ENCODE measurements around the gene COL9A3.

Gene COL9A3

DNA sequence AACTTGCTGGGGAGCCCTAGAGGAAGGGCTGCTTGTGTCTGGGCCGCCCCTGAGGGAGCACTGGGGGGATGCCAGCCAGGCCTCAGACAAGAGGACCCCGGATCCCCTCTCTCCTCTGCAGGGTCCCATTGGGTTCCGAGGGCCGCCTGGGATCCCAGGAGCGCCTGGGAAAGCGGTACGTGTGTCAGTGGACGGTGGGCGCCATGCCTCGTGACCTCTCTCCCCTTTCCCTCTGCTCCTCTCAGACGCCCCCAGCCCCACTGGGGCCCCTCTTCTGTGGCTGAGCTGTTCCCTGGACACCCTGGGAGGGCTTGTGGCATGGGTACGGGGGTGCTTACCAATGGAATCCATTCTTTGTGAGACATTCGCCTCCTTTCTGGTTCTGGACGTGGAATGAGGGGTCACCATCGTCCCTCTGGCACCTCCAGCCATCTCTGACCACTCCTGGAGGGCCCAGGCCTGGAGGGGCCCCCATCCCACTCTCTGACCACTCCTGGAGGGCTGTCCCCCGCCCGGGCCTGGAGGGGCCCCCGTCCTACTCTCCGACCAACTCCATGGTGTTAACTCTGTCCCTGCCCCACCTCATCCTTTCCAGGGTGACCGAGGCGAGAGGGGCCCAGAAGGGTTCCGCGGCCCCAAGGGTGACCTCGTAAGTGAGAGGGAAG is 9.9 kb downstream of the COL9A3 start:
- H3K4me3 ChIP-seq (ENCODE audit: extremely low read depth, insufficient read depth, low read length, poor library complexity, severe bottlenecking), result no peak overlapping the region
- H3K27ac ChIP-seq (ENCODE audit: low read depth, low read length, severe bottlenecking), result no peak overlapping the region
- no peaks in the 10 kb centered on the region for H3K9me3 ChIP-seq (ENCODE audit: control insufficient read depth, low read length)
- H3K4me1 ChIP-seq (ENCODE audit: control insufficient read depth, insufficient read depth, low read length, poor library complexity, severe bottlenecking), result peaks cover 21% of the 10 kb centered on the region
- 92 to 96% methylated on average over 14 to 18 of the region's 24 CpGs for WGBS, 2 experiments (ENCODE audit: insufficient coverage in 2 of 2)
- peaks cover 30% of the 10 kb centered on the region for H3K36me3 ChIP-seq (ENCODE audit: control insufficient read depth, insufficient read depth, low read length)

- no peak overlapping the region for H3K4me3 ChIP-seq (ENCODE audit: extremely low read depth, insufficient read depth, low read length, poor library complexity, severe bottlenecking)
- peaks cover 33% of the 10 kb centered on the region for H3K36me3 ChIP-seq (ENCODE audit: control insufficient read depth, insufficient read depth, low read length)
- H3K9me3 ChIP-seq (ENCODE audit: control insufficient read depth, low read length), result no peaks in the 10 kb centered on the region
- H3K27ac ChIP-seq (ENCODE audit: low read depth, low read length, severe bottlenecking), result no peak overlapping the region
- peaks cover 26% of the 10 kb centered on the region for H3K4me1 ChIP-seq (ENCODE audit: control insufficient read depth, insufficient read depth, low read length, poor library complexity, severe bottlenecking)
- WGBS, 2 experiments (ENCODE audit: insufficient coverage in 2 of 2), result 94 to 96% methylated on average over 28 to 29 of the region's 29 CpGs
These were observed 10.6 kb downstream of the COL9A3 start for GRCh38 chr20:62827311-62828038.

DNA sequence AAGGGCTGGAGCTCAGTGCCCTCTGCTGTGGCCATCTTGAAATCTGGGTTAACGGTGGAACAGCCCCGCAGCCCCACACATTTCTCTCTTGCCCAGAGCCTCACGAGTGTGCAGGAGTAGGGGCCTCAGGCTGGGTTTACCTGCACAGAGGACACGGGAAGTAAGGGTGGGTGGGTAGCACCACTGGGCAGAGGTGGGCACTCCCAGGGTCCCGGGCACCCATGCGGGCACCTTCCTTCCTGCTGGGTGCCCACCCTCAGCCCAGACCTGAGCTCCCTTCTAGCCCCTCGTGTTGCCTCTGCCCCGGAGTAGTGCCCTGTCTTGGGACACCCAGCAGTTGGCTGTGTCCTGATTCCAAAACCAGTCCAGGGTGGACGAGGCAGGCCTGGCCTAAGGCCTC is 11.2 kb downstream of the COL9A3 start:
- Histone ChIP-seq H3K4me3 (ENCODE audit: extremely low read depth, insufficient read depth, low read length, poor library complexity, severe bottlenecking) (no peak overlapping the region), H3K9me3 (ENCODE audit: control insufficient read depth, low read length) (no peaks in the 10 kb centered on the region), H3K36me3 (ENCODE audit: control insufficient read depth, insufficient read depth, low read length) (peaks cover 39% of the 10 kb centered on the region), H3K4me1 (ENCODE audit: control insufficient read depth, insufficient read depth, low read length, poor library complexity, severe bottlenecking) (peaks cover 26% of the 10 kb centered on the region), H3K27ac (ENCODE audit: low read depth, low read length, severe bottlenecking) (no peak overlapping the region)
- WGBS, 2 experiments (ENCODE audit: insufficient coverage in 2 of 2), result 95 to 100% methylated on average over 7 to 8 of the region's 9 CpGs

DNA sequence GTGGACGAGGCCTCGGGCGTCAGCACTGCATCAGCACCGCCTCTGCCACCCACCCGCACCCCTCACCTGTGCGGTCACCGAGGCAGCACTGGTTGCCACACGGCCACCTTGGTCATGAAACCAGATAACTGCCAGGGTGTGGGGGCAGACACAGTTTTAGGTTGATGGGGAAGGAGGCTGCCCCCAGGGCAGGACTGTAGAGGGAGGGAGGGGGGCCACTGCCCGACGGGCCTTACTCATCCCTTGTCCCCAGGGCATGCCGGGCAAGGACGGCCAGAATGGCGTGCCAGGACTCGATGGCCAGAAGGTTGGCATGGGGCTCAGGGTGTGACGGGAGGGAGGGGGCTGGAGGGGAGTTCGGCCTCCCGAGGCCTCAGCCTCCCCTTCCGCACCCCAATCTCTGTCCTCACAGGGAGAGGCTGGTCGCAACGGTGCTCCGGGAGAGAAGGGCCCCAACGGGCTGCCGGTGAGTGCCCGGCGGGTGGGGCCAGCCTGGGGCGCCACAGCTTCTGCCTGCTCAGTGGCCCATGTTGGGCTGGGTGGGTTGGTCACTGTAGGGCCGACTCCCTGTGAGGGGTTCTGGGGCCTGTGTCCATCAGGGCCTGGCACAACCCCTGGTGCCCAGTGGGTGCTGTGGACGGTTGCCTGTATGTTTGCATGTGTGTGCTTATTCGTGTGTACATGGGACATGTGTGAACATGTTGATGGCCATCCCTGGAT is 11.8 kb downstream of the COL9A3 start:
- 95 to 96% methylated on average over 16 to 19 of the region's 29 CpGs for WGBS, 2 experiments (ENCODE audit: insufficient coverage in 2 of 2)
- Histone ChIP-seq H3K9me3 (ENCODE audit: control insufficient read depth, low read length) (no peaks in the 10 kb centered on the region), H3K4me1 (ENCODE audit: control insufficient read depth, insufficient read depth, low read length, poor library complexity, severe bottlenecking) (peaks cover 22% of the 10 kb centered on the region), H3K27ac (ENCODE audit: low read depth, low read length, severe bottlenecking) (no peak overlapping the region), H3K36me3 (ENCODE audit: control insufficient read depth, insufficient read depth, low read length) (peaks cover 39% of the 10 kb centered on the region), H3K4me3 (ENCODE audit: extremely low read depth, insufficient read depth, low read length, poor library complexity, severe bottlenecking) (no peak overlapping the region)

DNA sequence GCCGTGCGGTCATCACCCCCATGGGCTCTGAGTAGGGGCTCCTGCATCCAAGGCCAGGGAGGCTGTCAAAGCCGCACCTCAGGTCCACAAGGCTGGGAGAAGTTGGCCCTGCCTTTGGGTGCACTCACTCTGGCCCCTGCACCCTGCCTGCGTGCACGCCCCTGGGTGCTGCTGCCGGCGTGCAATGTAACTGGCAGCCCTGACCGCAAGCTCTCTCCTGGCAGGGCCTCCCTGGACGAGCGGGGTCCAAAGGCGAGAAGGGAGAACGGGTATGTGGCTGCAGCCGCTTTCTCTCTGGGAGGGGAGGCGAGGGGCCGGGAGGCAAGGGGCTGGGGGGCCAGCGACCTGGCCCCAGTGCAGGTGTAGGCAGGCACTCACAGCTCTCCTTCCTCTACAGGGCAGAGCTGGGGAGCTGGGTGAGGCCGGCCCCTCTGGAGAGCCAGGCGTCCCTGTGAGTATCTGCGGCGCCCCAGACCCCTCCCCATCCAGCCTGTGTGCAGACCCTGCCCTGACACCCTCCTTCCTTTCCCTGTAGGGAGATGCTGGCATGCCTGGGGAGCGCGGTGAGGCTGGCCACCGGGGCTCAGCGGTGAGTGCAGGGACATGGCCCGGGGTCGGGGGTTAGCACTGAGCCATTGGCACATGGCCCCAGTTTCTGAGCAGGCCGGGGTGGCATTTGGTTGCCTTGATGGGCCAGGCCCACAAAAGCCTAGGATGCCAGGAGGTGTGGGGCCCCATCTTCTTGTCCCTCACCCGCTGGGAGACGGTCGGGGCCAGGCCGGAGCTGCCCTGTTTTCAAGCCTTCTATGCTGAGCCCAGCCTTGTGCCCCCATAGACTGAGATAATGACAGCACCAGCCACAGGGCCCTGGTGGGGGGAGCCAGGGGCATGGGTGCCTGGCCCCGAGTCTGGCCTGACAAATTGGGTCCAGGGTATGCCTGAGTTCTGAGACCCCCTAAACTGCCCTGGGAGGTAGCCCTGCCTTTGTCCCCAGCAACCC is 12.7 kb downstream of the COL9A3 start:
- peaks cover 13% of the 10 kb centered on the region for H3K4me1 ChIP-seq (ENCODE audit: control insufficient read depth, insufficient read depth, low read length, poor library complexity, severe bottlenecking)
- WGBS, 2 experiments (ENCODE audit: insufficient coverage in 2 of 2), result 94 to 96% methylated on average over 20 to 28 of the region's 32 CpGs

DNA sequence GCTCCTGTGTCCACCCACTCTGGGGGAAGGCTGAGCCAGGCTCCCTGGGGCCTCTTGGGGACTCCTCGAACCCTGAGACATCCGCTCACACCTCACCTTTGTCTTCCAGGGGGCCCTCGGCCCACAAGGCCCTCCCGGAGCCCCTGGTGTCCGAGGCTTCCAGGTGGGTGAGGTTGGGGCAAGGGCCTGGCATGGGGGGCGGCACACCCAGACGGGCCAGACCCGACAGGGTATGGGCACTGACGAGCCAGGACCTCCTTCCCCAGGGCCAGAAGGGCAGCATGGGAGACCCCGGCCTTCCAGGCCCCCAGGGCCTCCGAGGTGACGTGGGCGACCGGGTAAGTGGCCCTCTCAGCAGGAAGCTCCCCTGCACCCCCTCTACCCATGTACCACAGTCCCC is 13.4 kb downstream of the COL9A3 start:
- peaks cover 10% of the 10 kb centered on the region for H3K4me1 ChIP-seq (ENCODE audit: control insufficient read depth, insufficient read depth, low read length, poor library complexity, severe bottlenecking)
- WGBS, 2 experiments (ENCODE audit: insufficient coverage in 2 of 2), result 100% methylated on average over 7 of the region's 14 CpGs; no CpG with 5 or more reads in 1 of the 2 experiments
- no peak overlapping the region for H3K4me3 ChIP-seq (ENCODE audit: extremely low read depth, insufficient read depth, low read length, poor library complexity, severe bottlenecking)
- H3K9me3 ChIP-seq (ENCODE audit: control insufficient read depth, low read length), result no peaks in the 10 kb centered on the region
- H3K27ac ChIP-seq (ENCODE audit: low read depth, low read length, severe bottlenecking), result no peak overlapping the region
- peaks cover 42% of the 10 kb centered on the region for H3K36me3 ChIP-seq (ENCODE audit: control insufficient read depth, insufficient read depth, low read length)

More for the DNA sequence above, 12.7 kb downstream of the COL9A3 start:
- no peak overlapping the region for H3K27ac ChIP-seq (ENCODE audit: low read depth, low read length, severe bottlenecking)
- no peak overlapping the region for H3K4me3 ChIP-seq (ENCODE audit: extremely low read depth, insufficient read depth, low read length, poor library complexity, severe bottlenecking)
- no peaks in the 10 kb centered on the region for H3K9me3 ChIP-seq (ENCODE audit: control insufficient read depth, low read length)
- H3K36me3 ChIP-seq (ENCODE audit: control insufficient read depth, insufficient read depth, low read length), result peaks cover 39% of the 10 kb centered on the region

DNA sequence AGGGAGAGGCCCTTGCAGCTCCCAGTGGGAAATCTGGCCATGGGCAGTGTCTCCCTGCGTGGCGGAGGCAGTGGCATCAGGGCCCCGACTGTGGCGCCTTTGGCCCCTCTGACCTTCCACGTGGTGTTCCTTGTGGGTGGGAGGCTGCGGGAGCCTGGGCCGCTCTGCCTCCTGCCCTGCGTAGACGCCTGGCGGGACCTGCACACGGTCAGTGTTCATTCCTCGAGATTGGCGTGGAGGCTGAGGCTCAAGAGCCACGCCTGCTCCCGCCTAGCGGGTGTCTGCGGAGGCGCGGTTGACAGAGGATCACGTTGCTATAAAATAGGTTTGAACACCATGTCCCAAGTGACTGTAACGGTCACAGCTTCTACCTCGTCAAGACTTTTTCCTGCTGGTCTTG is 14.0 kb downstream of the COL9A3 start:
- H3K36me3 ChIP-seq (ENCODE audit: control insufficient read depth, insufficient read depth, low read length), result peaks cover 48% of the 10 kb centered on the region
- WGBS, 2 experiments (ENCODE audit: insufficient coverage in 2 of 2), result 94 to 95% methylated on average over 22 of the region's 22 CpGs
- H3K27ac ChIP-seq (ENCODE audit: low read depth, low read length, severe bottlenecking), result no peak overlapping the region
- H3K4me3 ChIP-seq (ENCODE audit: extremely low read depth, insufficient read depth, low read length, poor library complexity, severe bottlenecking), result no peak overlapping the region
- H3K4me1 ChIP-seq (ENCODE audit: control insufficient read depth, insufficient read depth, low read length, poor library complexity, severe bottlenecking), result peaks cover 10% of the 10 kb centered on the region
- H3K9me3 ChIP-seq (ENCODE audit: control insufficient read depth, low read length), result no peaks in the 10 kb centered on the region

DNA sequence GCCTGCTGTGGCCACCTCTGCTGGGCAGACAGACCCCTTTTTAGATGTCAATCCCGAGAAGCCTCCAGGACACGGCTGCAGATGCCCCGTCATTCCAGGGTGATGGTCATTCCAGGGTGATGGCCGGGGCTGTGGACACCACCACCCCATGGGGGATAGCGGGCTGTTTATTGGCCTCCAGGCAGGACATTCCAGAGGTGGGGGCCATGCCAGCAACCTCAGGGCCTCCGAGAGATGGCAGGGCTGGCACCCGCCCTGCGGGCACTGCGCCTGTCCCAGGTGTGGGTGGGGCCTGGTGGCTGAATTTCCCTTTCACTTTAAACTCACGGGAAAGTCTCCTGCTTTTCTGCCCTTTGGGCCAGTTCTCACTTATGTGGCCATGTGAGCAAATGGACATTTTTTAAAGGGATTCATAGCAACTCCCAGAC is 14.5 kb downstream of the COL9A3 start:
- Histone ChIP-seq H3K9me3 (ENCODE audit: control insufficient read depth, low read length) (no peaks in the 10 kb centered on the region), H3K4me3 (ENCODE audit: extremely low read depth, insufficient read depth, low read length, poor library complexity, severe bottlenecking) (no peak overlapping the region), H3K4me1 (ENCODE audit: control insufficient read depth, insufficient read depth, low read length, poor library complexity, severe bottlenecking) (peaks cover 10% of the 10 kb centered on the region), H3K36me3 (ENCODE audit: control insufficient read depth, insufficient read depth, low read length) (peaks cover 52% of the 10 kb centered on the region), H3K27ac (ENCODE audit: low read depth, low read length, severe bottlenecking) (peak overlapping the region; percentile 16)
- 89 to 91% methylated on average over 7 to 8 of the region's 10 CpGs for WGBS, 2 experiments (ENCODE audit: insufficient coverage in 2 of 2)

DNA sequence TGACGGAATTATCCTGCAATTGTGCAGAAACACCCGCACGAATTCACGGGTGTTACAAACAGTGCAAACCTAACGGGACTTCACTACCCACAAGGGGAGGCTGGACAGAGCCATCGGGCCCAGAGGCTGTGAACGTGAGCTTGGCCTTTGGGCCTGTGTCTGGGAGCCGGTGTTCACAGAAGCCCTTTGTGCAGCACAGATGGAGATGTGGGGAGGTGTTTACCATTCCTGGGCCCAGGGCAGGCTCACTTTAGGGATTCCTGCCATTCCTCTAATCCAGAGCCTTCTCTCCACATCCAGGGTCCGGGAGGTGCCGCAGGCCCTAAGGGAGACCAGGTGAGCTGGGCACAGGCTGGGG is 15.0 kb downstream of the COL9A3 start:
- Histone ChIP-seq H3K4me1 (ENCODE audit: control insufficient read depth, insufficient read depth, low read length, poor library complexity, severe bottlenecking) (peaks cover 10% of the 10 kb centered on the region), H3K9me3 (ENCODE audit: control insufficient read depth, low read length) (no peaks in the 10 kb centered on the region), H3K27ac (ENCODE audit: low read depth, low read length, severe bottlenecking) (peak overlapping the region; percentile 16), H3K4me3 (ENCODE audit: extremely low read depth, insufficient read depth, low read length, poor library complexity, severe bottlenecking) (no peak overlapping the region), H3K36me3 (ENCODE audit: control insufficient read depth, insufficient read depth, low read length) (peaks cover 52% of the 10 kb centered on the region)
- 90 to 97% methylated on average over 10 of the region's 10 CpGs for WGBS, 2 experiments (ENCODE audit: insufficient coverage in 2 of 2)
